H4 (cell line): ENCODE measurements around the gene PADI2. TPM values are rescaled to one million over a fixed set of nuclear protein-coding genes. Genes with fewer than 3 reads are reported as not detected.
"Not testable (repeated sequence)": the region's sequence is repeated elsewhere in the genome, so short reads cannot be mapped to it uniquely, and the experiment has no call there.

ENCODE experiments used
- DNase-seq: peaks from one replicate; pipeline ENCODE4 v3.0.0-alpha.2; 2015; ENCODE audit warnings: low spot score
- total RNA-seq: library from RNA; depleted of rRNA; stranded (reverse); fragments of >200 nt; shearing (Covaris generic); gene quantifications from 2 replicates; pipeline ENCODE4 v1.2.3, GENCODE V29; 2014

The PADI2 gene
- total RNA-seq, 1 experiment from 2014 or later = 0.08 TPM

- DNase-seq = no peak
Measured at GRCh38 chr1:17082761-17083160, 36.5 kb downstream of the PADI2 start.

DNA sequence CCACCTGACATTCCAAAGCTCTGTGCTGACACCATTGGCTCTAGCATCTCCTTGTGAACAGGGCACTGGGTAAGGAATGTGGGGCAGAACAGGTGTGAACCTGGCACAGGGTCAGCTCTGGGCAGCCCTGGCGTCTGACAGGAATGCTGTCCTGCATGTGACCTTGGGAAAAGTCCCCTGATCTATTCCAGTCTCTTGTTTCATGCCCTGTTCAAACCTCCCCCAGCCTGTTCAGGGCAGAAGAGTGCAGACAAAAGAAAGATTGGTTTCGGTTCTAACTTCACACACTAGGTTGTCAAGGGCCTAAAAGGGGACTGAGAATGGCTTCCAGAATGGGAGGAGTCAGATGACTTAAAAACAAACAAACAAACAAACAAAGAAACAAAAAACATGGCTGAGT, 37.8 kb downstream of the PADI2 start:
- DNase-seq = no peak

DNA sequence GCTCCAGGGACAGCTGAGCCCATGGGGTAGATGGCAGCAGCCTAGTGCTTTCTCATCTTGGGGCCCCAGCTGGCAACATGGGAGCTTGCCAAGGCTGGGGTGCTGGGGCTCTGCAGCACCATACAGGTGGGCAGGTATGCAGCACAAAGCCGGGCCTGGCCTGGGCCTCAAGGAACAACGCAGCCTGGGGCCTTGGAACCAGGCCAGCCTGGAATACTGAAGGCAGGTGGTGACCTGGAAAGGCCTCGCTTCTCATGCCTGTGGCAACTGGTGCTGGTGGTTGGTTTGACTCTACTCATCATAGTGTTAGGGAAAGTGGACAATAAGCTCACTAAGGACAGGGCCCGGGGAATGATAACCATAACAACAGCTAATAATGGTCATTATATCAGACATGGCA, 38.4 kb downstream of the PADI2 start:
- no peak for DNase-seq

DNA sequence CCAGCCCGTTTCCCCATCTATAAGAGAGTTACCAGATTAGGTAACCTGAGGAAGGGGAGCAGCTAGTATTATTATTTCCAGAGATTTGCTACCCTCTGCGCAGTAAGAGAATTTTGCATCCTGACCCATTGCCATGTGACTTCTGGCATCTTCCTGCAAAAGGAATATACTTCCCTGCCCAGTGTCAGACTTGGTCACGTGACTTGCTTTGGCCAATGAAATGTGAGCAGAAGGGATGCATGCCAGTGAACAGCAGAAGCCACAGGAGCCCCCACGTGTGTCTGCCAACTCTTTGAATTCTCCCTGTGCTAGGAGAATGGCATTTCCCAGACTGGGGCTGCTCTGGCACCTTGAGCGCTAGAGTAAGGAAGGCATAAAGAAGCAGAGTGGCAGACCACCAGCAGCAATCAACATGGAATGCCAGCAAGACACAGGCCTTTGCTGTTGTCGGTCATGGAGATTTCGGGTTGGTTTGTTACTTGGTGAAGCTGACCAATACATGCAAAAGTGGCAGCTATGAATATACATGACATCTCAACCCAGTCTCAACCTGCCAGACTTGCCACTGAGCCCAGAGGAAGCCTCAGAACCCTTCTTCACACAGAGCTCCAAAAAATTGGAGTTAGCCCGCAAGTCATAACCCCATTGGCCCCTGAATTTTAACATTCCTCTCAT, 39.0 kb downstream of the PADI2 start:
- no peak for DNase-seq

GRCh38 chr1:17078991-17079868, 40.0 kb downstream of the PADI2 start:
- DNase-seq = no peak

- peak; percentile 39 for DNase-seq
Measured at GRCh38 chr1:17075470-17076255, 43.6 kb downstream of the PADI2 start.

DNA sequence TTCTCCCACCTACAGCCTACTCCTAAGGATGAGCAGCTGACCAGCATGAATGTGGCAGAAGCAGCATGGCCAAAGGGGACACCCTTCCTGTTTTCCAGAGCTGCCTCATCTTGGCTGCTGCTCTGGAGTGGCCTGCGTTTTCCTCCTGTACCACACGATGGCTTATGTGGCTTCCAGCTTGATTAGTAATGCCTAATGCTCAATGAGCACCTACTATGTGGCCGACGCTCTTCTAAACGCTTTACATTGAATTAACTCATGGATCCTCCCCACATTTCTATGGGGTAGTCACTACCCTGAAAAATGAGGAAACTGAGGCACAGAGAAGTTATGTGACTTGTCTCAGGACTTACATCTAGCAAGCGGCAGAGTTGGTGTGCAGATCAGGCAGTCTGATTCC, 47.5 kb downstream of the PADI2 start:
- DNase-seq = no peak

DNA sequence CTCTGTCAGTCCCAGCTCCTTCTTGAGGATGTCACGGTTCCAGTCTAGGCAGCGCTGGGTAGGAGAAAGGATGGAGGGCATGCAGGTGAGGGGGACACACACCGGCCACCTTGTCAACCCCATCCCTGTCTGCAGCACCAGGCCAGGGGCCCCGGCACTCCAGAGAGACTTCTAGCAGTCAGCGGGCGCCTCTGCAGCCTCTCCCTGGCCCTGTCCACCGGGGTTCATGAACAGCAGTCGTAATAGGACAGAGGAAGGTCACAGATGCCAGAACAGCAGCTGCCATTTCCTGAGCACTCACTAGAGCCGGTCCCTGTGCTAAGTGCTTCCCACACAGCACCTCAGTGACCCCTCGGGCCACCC, 49.1 kb downstream of the PADI2 start:
- no peak for DNase-seq

DNA sequence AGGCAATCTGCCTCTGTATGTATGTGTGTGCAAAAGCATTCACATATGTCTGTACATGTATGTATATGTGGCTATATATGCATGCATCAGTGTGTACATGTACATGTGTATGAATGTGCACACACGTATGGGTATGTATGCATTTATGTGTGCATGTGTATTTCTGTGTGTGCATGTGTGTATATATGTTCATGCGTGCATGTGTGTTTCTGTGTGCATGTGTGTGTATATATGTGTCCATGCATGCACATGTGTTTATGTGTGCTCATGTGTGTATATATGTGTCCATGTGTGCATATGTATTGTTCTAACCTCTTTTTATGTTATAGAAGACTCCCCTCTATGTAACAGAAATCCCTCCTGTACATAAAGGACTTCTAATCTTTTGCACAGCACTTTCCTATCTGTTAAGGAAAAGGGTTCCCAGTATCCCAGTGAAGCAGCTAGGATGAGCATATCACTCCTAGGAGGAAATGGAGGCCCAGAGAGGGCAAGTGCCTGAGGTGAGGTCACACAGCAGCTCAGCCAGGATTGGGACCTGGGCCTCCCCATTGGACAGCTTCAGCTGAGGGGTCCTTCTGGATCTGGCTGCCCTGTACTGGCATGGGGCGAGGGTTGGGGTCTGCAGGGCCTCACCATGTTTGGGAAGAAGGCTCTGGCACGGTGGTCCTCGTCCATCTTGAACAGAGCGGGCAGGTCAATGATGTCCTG, 49.6 kb downstream of the PADI2 start:
- no peak for DNase-seq

DNA sequence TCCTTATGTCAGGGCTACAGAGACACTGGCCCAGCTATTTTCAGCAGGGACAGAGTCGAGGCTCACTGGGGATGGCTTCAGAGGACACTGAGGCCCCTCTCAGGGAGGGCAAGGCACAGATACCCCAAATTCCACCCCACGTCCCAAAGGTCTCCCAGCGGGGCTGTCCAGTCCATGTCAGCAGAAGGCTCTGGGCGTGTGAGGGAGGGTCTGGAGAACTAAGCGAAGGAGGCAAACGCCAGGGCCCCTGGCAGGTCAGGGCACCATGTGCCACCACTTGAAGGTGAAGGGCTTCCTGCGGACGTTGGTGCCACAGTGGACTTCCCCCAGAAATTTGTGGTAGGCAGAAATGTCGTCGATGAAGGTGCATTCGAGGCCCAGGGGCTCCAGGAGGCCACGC, 50.5 kb downstream of the PADI2 start:
- DNase-seq = no peak

- no peak for DNase-seq
Measured at GRCh38 chr1:17067465-17068240, 51.6 kb downstream of the PADI2 start.

GRCh38 chr1:17067069-17067426, 52.2 kb downstream of the PADI2 start:
- no peak for DNase-seq

- no peak for DNase-seq
Measured at GRCh38 chr1:17066361-17067068, 52.7 kb downstream of the PADI2 start.

- DNase-seq = no peak
Measured at GRCh38 chr1:17065666-17066065, 53.6 kb downstream of the PADI2 start.

DNA sequence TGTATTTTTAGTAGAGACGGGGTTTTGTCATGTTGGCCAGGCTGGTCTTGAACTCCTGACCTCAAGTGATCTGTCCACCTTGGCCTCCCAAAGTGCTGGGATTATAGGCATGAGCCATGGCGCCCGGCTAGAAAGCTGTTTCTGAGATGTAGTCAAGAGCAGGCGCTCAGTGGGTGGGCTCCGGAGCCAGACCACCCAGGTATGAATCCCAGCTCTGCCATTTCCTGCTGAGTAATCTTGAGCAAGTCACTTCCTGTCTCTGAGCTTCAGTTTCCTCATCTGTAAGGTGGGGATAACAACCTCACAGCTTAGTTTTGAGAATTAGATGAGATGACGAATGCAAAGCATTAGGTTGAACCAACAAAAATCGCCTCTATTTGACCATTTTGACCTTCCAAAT, 56.5 kb downstream of the PADI2 start:
- DNase-seq = not testable (repeated sequence)

- DNase-seq = no peak
Measured at GRCh38 chr1:17061892-17062291, 57.4 kb downstream of the PADI2 start.

- no peak for DNase-seq
Measured at GRCh38 chr1:17061486-17061885, 57.8 kb downstream of the PADI2 start.

- DNase-seq = no peak
Measured at GRCh38 chr1:17060306-17060749, 58.9 kb downstream of the PADI2 start.

- peak; percentile 76 for DNase-seq
Measured at GRCh38 chr1:17059391-17060305, 59.6 kb downstream of the PADI2 start.
